Left lobe of liver (tissue), 2 donors: ENCODE results near the gene METAP1D. TPM values are rescaled to one million over a fixed set of nuclear protein-coding genes. Genes with fewer than 3 reads are reported as not detected.
"Not testable (repeated sequence)": the region's sequence is repeated elsewhere in the genome, so short reads cannot be mapped to it uniquely, and the experiment has no call there.

Experiments used
- ATAC-seq: fragments of 200-7000 bp; cut with Tn5 transposase; one replicate; pipeline ENCODE4 v1.9.1; 2020; ENCODE audit warnings: mild to moderate bottlenecking, moderate library complexity
- DNase-seq: peaks from one replicate; pipeline ENCODE4 v3.0.0-alpha.2; 2020; ENCODE audit warnings: low spot score
- total RNA-seq: library from RNA; stranded (reverse); gene quantifications from one replicate; pipeline ENCODE4 v1.2.1, GENCODE V29; 2021
- donor health status: DM: no; HTN: no; CAD: no; lungs with moderate emphysema.
- donor health status: DM: no; HTN: yes; CAD: no.

METAP1D gene
- total RNA-seq, 1 donor from 2014 or later = 4.4 TPM

- ATAC-seq (no peak), DNase-seq (no peak)
Observed at GRCh38 chr2:172047566-172048507, 48.1 kb downstream of the METAP1D start.

GRCh38 chr2:172048508-172049503 is 49.1 kb downstream of the METAP1D start:
- ATAC-seq (no peak), DNase-seq (no peak)

GRCh38 chr2:172049567-172050120 is 49.9 kb downstream of the METAP1D start:
- ATAC-seq = no peak
- DNase-seq = no peak

GRCh38 chr2:172050479-172051125 is 50.8 kb downstream of the METAP1D start:
- ATAC-seq (no peak), DNase-seq (no peak)

GRCh38 chr2:172052000-172052983 is 52.5 kb downstream of the METAP1D start:
- ATAC-seq = peak; percentile 95
- DNase-seq = peak; percentile 55

- no peak for ATAC-seq
- DNase-seq = no peak
Observed at GRCh38 chr2:172053486-172053885, 53.7 kb downstream of the METAP1D start.

- ATAC-seq = no peak
- no peak for DNase-seq
Observed at GRCh38 chr2:172056293-172056692, 56.5 kb downstream of the METAP1D start.

GRCh38 chr2:172058660-172059059 is 58.9 kb downstream of the METAP1D start:
- no peak for ATAC-seq

GRCh38 chr2:172060118-172060517 is 60.4 kb downstream of the METAP1D start:
- not testable (repeated sequence) for DNase-seq, ATAC-seq

More at GRCh38 chr2:172058660-172059059, 58.9 kb downstream of the METAP1D start:
- no peak for DNase-seq

GRCh38 chr2:172062402-172063004 is 62.8 kb downstream of the METAP1D start:
- DNase-seq = no peak
- ATAC-seq = no peak

- DNase-seq (no peak), ATAC-seq (no peak)
Observed at GRCh38 chr2:172063446-172063845, 63.7 kb downstream of the METAP1D start.

GRCh38 chr2:172065111-172065510 is 65.4 kb downstream of the METAP1D start:
- ATAC-seq = no peak
- no peak for DNase-seq

- no peak for ATAC-seq
- no peak for DNase-seq
Observed at GRCh38 chr2:172066394-172066886, 66.7 kb downstream of the METAP1D start.

- not testable (repeated sequence) for ATAC-seq, DNase-seq
Observed at GRCh38 chr2:172067905-172068304, 68.2 kb downstream of the METAP1D start.

GRCh38 chr2:172070936-172071335 is 71.2 kb downstream of the METAP1D start:
- no peak for DNase-seq

GRCh38 chr2:172072303-172072702 is 72.5 kb downstream of the METAP1D start:
- DNase-seq (no peak), ATAC-seq (no peak)

More at GRCh38 chr2:172070936-172071335, 71.2 kb downstream of the METAP1D start:
- no peak for ATAC-seq

GRCh38 chr2:172072706-172073105 is 73.0 kb downstream of the METAP1D start:
- no peak for ATAC-seq
- DNase-seq = no peak

GRCh38 chr2:172073518-172073917 is 73.8 kb downstream of the METAP1D start:
- ATAC-seq (peak; percentile 51), DNase-seq (no peak)
